ENCODE measurements around the gene UGGT2. TPM values are rescaled to one million over a fixed set of nuclear protein-coding genes. Genes with fewer than 3 reads are reported as not detected.

UGGT2 gene
- total and polyA plus RNA-seq, 2 of the 13 experiments (the other 11 are each of a cell fraction or from before 2014, with no cell fraction given) = 13.2 to 27.1 TPM

DNA sequence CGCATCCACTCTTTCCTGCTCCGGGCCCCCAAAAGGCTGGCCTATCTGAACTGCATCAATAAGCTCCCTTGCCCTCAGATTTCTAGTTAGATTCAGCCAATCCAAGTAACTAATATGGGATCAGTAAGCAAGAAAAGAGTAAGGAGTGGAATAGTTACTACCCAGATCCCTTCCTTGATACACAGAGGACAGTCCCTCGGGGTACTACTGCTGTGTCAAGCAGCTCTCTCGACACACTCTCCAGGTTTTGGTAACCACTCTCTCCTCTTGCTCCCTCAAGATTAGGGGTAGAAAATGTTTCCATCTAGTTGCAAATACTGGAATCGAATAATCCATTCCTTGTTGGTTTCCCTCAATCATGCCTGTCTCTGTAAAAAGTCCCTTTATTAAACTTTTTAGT lies 65.4 kb downstream of the UGGT2 start:
- ChIA-PET CTCF (ENCODE audit: low intra/inter-chr PET ratio, low total read pairs) (no interaction called here), POLR2A (no interaction called here)
- H3K4me1 ChIP-seq (ENCODE audit: insufficient read depth, low read length) = no peaks in the 10 kb centered on the region
- in situ Hi-C loops (cut with HindIII; ENCODE audit: extremely low pct_ligation_motif_present, low pct_unique_long_range_greater_than_20kb) = no loop called here
- no TSS peak for BruUV-seq (replicated peaks)
- H3K9me3 ChIP-seq (ENCODE audit: low read length) = no peaks in the 10 kb centered on the region
- no peak overlapping the region for H3K9ac ChIP-seq (ENCODE audit: insufficient read depth, low read depth, low read length)
- no peaks in the 10 kb centered on the region; a peak in 1 of 5 replicates for H3K36me3 ChIP-seq (replicated peaks in 1 of 2; ENCODE audit: control insufficient read depth in 1 of 2, insufficient read depth in 2 of 2, low read length in 2 of 2)
- no peaks in the 10 kb centered on the region; a peak in 1 of 5 replicates for H3K27me3 ChIP-seq (ENCODE audit: control insufficient read depth in 1 of 2, insufficient read depth in 2 of 2, low read length in 2 of 2)
- 95% methylated on average over 5 of the region's 5 CpGs for WGBS (ENCODE audit: low lambda C conversion rate)
- FAIRE-seq (no peak), DNase-seq (ENCODE audit: low spot score) (no peak), ATAC-seq (no peak)
- intact Hi-C loops (cut with micrococcal nuclease; ENCODE audit: unreplicated experiment) = no loop called here
- no peak overlapping the region for H3K4me3 ChIP-seq (replicated peaks in 1 of 3; ENCODE audit: insufficient read depth in 1 of 3, low read depth in 2 of 3, low read length in 3 of 3)
- no peak overlapping the region for H2AFZ ChIP-seq (ENCODE audit: low read length)
- H4K20me1 ChIP-seq (ENCODE audit: insufficient read depth, low read length) = no peaks in the 10 kb centered on the region
- no peaks in the 10 kb centered on the region for H3K79me2 ChIP-seq (ENCODE audit: insufficient read depth, low read length)
- TF ChIP-seq ZNF335 (CRISPR knock-in tag; IDR thresholded peaks at IDR 0.05) = no peak
- TF ChIP-seq, protein P1, sequence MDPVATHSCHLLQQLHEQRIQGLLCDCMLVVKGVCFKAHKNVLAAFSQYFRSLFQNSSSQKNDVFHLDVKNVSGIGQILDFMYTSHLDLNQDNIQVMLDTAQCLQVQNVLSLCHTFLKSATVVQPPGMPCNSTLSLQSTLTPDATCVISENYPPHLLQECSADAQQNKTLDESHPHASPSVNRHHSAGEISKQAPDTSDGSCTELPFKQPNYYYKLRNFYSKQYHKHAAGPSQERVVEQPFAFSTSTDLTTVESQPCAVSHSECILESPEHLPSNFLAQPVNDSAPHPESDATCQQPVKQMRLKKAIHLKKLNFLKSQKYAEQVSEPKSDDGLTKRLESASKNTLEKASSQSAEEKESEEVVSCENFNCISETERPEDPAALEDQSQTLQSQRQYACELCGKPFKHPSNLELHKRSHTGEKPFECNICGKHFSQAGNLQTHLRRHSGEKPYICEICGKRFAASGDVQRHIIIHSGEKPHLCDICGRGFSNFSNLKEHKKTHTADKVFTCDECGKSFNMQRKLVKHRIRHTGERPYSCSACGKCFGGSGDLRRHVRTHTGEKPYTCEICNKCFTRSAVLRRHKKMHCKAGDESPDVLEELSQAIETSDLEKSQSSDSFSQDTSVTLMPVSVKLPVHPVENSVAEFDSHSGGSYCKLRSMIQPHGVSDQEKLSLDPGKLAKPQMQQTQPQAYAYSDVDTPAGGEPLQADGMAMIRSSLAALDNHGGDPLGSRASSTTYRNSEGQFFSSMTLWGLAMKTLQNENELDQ (CRISPR knock-in tag; IDR thresholded peaks at IDR 0.05; ENCODE audit: borderline replicate concordance) = no peak
- TF ChIP-seq ZMAT3 (CRISPR knock-in tag; conservative IDR thresholded peaks at IDR 0.05) = no peak
- TF ChIP-seq, protein P2, sequence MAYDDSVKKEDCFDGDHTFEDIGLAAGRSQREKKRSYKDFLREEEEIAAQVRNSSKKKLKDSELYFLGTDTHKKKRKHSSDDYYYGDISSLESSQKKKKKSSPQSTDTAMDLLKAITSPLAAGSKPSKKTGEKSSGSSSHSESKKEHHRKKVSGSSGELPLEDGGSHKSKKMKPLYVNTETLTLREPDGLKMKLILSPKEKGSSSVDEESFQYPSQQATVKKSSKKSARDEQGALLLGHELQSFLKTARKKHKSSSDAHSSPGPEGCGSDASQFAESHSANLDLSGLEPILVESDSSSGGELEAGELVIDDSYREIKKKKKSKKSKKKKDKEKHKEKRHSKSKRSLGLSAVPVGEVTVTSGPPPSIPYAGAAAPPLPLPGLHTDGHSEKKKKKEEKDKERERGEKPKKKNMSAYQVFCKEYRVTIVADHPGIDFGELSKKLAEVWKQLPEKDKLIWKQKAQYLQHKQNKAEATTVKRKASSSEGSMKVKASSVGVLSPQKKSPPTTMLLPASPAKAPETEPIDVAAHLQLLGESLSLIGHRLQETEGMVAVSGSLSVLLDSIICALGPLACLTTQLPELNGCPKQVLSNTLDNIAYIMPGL (CRISPR knock-in tag; IDR thresholded peaks at IDR 0.05; ENCODE audit: borderline replicate concordance in 1 of 2, low read depth in 1 of 2) = no peak
- TF ChIP-seq TRIM24 (CRISPR knock-in tag; IDR thresholded peaks at IDR 0.05) = no peak
- no peak overlapping the region for H3K4me2 ChIP-seq (ENCODE audit: low read depth, low read length)
- H3K27ac ChIP-seq (ENCODE audit: extremely low read length, insufficient read depth, low read length) = no peak overlapping the region
